Stimulated activated memory B cell treated with anti-CD40 and anti-IgM and Interleukin-4, amounts not matched to agents 10 μg/mL and 1 μg/mL and 100 μg/mL, for 72 hours (primary cell): ENCODE measurements around the gene FAM20C.
A peak's percentile ranks its signal among the peaks of the same experiment; 100 is the strongest.
"Not testable (repeated sequence)": the region's sequence is repeated elsewhere in the genome, so short reads cannot be mapped to it uniquely, and the experiment has no call there.

Experiments used
- ATAC-seq: fragments of 150-1000 bp; cut with Tn5 transposase; 2 replicates; pipeline ENCODE4 v1.10.0; 2021
- H3K27ac Mint-ChIP-seq: one replicate; pipeline ENCODE4 v1.8.0; 2022; ENCODE audit warnings: mild to moderate bottlenecking, mixed read lengths
- H3K27me3 Mint-ChIP-seq: one replicate; pipeline ENCODE4 v1.8.0; 2022; ENCODE audit warnings: mixed read lengths
- H3K36me3 Mint-ChIP-seq: one replicate; pipeline ENCODE4 v1.8.0; 2022; ENCODE audit warnings: mixed read lengths
- H3K4me1 Mint-ChIP-seq: one replicate; pipeline ENCODE4 v1.8.0; 2022; ENCODE audit warnings: mixed read lengths
- H3K4me3 Mint-ChIP-seq: one replicate; pipeline ENCODE4 v1.8.0; 2022; ENCODE audit warnings: mild to moderate bottlenecking, moderate library complexity, mixed read lengths
- H3K9me3 Mint-ChIP-seq: one replicate; pipeline ENCODE4 v1.8.0; 2022; ENCODE audit warnings: mixed read lengths

Gene FAM20C

DNA sequence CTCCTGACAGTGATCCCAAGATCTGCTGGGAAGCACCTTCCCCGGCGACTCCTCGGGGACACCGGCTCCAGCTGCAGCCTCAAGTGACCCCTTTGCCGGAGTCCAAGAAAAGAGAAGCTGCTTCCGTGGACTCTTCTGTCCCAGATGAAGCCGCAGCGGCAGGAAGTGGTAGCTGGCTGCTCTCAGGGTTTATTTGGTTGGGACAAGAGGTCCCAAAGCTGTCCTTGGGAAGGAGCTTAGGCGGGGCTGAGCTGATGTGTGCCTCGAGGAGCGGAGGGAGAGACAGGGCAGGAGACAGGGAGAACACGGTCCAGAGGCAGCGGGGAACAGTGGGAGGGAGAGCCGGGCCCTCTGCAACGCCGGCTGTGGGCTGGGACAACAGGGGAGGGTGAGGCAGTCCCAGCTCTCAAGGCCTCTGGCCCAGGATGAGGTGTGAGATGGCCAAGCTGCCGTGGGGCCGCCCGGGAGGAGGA is 13.1 kb upstream of the FAM20C start:
- H3K36me3 Mint-ChIP-seq: no peaks in the 10 kb centered on the region
- H3K27me3 Mint-ChIP-seq: peaks cover 25% of the 10 kb centered on the region
- no peak for ATAC-seq
- no peaks in the 10 kb centered on the region for H3K9me3 Mint-ChIP-seq
- H3K4me3 Mint-ChIP-seq: no peak overlapping the region
- no peaks in the 10 kb centered on the region for H3K4me1 Mint-ChIP-seq
- no peak overlapping the region for H3K27ac Mint-ChIP-seq

DNA sequence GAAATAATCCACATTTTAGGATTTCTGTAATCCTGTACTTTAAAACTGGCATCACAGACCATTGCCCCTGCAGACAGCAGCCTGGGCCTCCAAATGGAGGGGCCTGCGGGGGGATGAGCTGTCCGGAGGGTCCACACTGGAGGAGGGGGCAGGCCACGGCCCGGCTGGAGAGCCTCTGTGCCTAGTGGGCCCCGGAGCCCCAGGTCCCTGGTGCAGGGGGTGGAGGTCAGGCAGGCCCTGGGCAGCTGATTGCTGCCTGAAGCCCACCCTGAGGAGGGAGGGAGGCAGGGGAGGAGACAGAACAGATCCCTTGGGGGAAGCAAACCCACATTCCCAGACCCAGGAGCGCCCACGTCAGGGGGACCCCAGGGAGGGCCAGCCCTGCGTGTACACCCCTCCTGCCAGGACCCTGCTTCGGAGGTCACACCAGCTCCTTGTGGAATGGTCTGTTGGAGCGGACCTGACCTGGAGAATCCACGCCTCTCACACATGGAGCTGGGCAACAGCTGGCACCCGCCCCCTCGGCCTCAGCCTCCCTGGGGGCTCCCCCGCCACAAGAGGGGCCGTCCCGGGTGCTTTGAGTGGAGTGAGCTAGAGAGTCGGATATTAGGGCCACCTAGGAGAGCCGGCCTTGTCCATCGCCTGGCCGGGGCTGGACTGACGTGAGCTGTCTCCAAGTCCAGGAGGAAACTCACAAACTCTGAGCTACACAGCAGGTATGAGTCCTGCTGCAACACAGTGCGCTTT is 12.2 kb upstream of the FAM20C start:
- Mint-ChIP-seq H3K36me3 (no peaks in the 10 kb centered on the region), H3K9me3 (no peaks in the 10 kb centered on the region), H3K27me3 (peaks cover 25% of the 10 kb centered on the region), H3K4me3 (no peak overlapping the region), H3K4me1 (no peaks in the 10 kb centered on the region), H3K27ac (no peak overlapping the region)
- ATAC-seq: no peak

- H3K4me1 Mint-ChIP-seq: no peaks in the 10 kb centered on the region
- no peak for ATAC-seq
- H3K36me3 Mint-ChIP-seq: no peaks in the 10 kb centered on the region
- H3K4me3 Mint-ChIP-seq: no peak overlapping the region
- H3K27me3 Mint-ChIP-seq: peaks cover 25% of the 10 kb centered on the region
- no peak overlapping the region for H3K27ac Mint-ChIP-seq
- H3K9me3 Mint-ChIP-seq: no peaks in the 10 kb centered on the region
These were observed 10.6 kb upstream of the FAM20C start for GRCh38 chr7:181738-182137.

DNA sequence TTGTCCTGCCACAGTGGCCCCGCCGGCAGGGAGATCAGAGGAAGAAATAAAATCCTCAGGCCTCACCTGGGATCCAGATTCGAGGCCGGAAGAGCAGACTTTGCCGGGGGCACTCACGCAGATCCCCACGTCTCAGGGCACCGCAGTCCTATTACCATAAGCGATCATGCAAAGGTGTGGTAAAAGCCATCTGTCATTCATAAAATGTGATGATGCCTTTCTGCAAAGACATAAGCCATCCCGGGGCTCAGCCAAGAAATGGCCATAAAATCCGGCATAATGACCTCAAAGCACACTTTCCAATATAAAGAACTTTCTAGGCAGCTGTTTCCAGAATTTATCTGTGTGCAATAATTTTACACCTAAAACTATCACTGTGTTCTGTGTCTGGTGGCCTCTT is 9.9 kb upstream of the FAM20C start:
- H3K27me3 Mint-ChIP-seq: peaks cover 25% of the 10 kb centered on the region
- H3K4me3 Mint-ChIP-seq, ATAC-seq, H3K4me1 Mint-ChIP-seq, H3K9me3 Mint-ChIP-seq, H3K36me3 Mint-ChIP-seq, H3K27ac Mint-ChIP-seq: not testable (repeated sequence)

DNA sequence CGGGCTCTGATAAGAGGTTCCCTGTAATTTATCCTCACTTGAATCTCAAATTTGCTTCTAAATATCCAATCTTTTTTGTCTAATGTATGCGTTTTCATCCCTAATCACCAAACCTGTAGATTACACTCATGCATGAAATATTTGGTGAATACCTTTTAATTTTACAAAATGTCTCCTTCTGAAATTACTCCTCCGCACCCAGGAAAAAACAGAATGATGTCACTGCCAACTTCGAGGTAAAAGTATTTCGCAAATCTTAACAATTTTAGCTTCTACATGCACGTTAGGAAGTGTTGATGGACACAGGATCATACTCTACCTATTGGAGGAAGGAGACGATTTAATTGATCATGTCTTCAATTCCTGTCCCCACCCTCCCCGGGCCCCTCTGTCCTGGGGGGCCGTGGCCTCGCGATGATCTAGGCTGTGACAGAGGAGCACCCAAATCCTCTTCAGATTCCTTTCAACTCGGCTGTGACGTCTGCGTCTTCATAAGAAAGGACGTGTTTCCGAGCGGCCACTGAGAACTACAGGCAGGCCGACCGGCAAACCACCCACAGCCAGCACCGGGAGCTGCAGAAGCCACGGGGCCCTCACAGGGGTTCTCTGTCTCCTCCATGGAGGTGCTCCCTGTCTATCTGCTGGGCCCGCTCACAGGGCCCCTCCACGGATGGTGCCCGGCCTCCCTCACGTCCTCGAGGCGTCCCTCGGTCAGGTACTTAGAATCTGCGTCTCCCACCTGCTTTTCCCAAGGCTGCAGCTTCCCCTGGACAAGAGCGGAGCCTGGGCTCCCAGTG is 8.7 kb upstream of the FAM20C start:
- H3K27me3 Mint-ChIP-seq: peaks cover 26% of the 10 kb centered on the region
- no peak overlapping the region for H3K4me3 Mint-ChIP-seq
- no peaks in the 10 kb centered on the region for H3K36me3 Mint-ChIP-seq
- H3K27ac Mint-ChIP-seq: no peak overlapping the region
- H3K4me1 Mint-ChIP-seq: no peaks in the 10 kb centered on the region
- ATAC-seq: no peak
- no peaks in the 10 kb centered on the region for H3K9me3 Mint-ChIP-seq

- Mint-ChIP-seq H3K27ac (no peak overlapping the region), H3K4me3 (no peak overlapping the region), H3K36me3 (no peaks in the 10 kb centered on the region), H3K4me1 (no peaks in the 10 kb centered on the region), H3K27me3 (peaks cover 26% of the 10 kb centered on the region), H3K9me3 (no peaks in the 10 kb centered on the region)
- no peak for ATAC-seq
These were observed 7.8 kb upstream of the FAM20C start for GRCh38 chr7:184294-185264.

DNA sequence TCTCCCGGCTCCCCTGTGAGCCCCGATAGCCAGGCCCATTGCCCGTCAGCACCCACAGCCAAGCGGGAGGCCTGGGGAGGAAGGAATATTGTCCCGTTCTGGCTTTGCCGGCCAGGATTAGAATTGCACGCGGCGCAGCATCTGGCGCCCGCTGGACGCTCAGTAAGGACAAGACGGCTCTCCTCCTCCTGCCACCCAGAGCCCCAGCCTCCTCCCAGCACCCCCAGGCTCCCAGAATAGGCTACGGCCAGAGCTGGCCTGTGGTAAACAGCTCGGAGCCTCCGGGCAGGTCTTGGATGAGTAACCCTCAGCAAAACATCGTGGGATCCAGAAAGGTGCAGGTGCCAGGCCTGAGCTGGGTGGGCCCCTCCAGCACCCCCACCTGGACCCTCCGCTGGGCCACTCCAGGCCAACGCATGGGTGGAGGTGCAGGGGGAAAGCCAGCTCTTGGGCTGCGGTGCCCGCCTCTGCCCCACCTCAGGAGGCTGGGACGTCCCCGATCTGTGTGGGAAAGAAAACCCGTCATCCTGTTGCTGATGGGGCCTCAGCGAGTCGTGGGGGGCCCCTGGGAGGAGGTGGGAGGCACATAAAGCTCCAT is 5.8 kb upstream of the FAM20C start:
- Mint-ChIP-seq H3K27me3 (peaks cover 29% of the 10 kb centered on the region), H3K36me3 (no peaks in the 10 kb centered on the region), H3K9me3 (no peaks in the 10 kb centered on the region), H3K27ac (no peak overlapping the region), H3K4me3 (no peak overlapping the region), H3K4me1 (no peaks in the 10 kb centered on the region)
- no peak for ATAC-seq

GRCh38 chr7:187227-187927 is 5.0 kb upstream of the FAM20C start:
- ATAC-seq: no peak
- H3K27ac Mint-ChIP-seq: no peak overlapping the region
- H3K27me3 Mint-ChIP-seq: peaks cover 23% of the 10 kb centered on the region
- H3K4me3 Mint-ChIP-seq: no peak overlapping the region
- no peaks in the 10 kb centered on the region for H3K9me3 Mint-ChIP-seq
- H3K36me3 Mint-ChIP-seq: no peaks in the 10 kb centered on the region
- no peaks in the 10 kb centered on the region for H3K4me1 Mint-ChIP-seq

DNA sequence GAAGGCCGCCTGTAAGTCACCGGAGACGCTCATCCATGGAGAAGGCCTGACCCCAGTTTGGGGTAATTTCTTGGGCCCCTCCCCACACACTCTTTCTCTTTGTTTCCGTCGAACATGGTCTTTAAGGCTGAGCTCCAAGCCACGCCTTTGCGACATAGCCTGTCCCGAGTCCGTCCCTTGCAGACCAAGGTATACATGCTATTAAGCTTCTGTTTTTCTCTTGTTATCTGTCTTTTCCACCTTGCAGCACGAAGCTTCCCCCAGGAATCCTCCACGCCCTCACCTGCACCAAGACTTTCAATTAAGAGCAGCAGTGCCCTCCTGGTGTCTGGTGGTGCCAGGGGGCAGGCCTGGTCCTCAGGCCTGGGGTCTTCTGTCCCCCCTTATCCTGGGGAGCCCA is 4.2 kb upstream of the FAM20C start:
- Mint-ChIP-seq H3K27ac (no peak overlapping the region), H3K27me3 (peaks cover 23% of the 10 kb centered on the region)
- ATAC-seq: no peak

GRCh38 chr7:188727-189500 is 3.5 kb upstream of the FAM20C start:
- Mint-ChIP-seq H3K36me3 (no peaks in the 10 kb centered on the region), H3K4me1 (no peaks in the 10 kb centered on the region), H3K27ac (no peak overlapping the region), H3K4me3 (no peak overlapping the region), H3K27me3 (peaks cover 28% of the 10 kb centered on the region), H3K9me3 (no peaks in the 10 kb centered on the region)
- no peak for ATAC-seq

More for the DNA sequence above, 4.2 kb upstream of the FAM20C start:
- Mint-ChIP-seq H3K9me3 (no peaks in the 10 kb centered on the region), H3K4me1 (no peaks in the 10 kb centered on the region), H3K36me3 (no peaks in the 10 kb centered on the region), H3K4me3 (no peak overlapping the region)

- no peak overlapping the region for H3K4me3 Mint-ChIP-seq
These were observed 2.7 kb upstream of the FAM20C start for GRCh38 chr7:189719-190118.

GRCh38 chr7:190196-190595 is 2.2 kb upstream of the FAM20C start:
- H3K4me3 Mint-ChIP-seq: no peak overlapping the region
- no peak overlapping the region for H3K27ac Mint-ChIP-seq
- no peaks in the 10 kb centered on the region for H3K9me3 Mint-ChIP-seq
- no peaks in the 10 kb centered on the region for H3K36me3 Mint-ChIP-seq
- H3K27me3 Mint-ChIP-seq: peaks cover 35% of the 10 kb centered on the region
- H3K4me1 Mint-ChIP-seq: no peaks in the 10 kb centered on the region
- ATAC-seq: no peak

More at GRCh38 chr7:189719-190118, 2.7 kb upstream of the FAM20C start:
- no peak overlapping the region for H3K27ac Mint-ChIP-seq
- no peak for ATAC-seq
- H3K4me1 Mint-ChIP-seq: no peaks in the 10 kb centered on the region
- no peaks in the 10 kb centered on the region for H3K9me3 Mint-ChIP-seq
- no peaks in the 10 kb centered on the region for H3K36me3 Mint-ChIP-seq
- H3K27me3 Mint-ChIP-seq: peaks cover 32% of the 10 kb centered on the region

- no peak overlapping the region for H3K27ac Mint-ChIP-seq
- peak overlapping the region; percentile 10 for H3K4me3 Mint-ChIP-seq
- H3K4me1 Mint-ChIP-seq: no peaks in the 10 kb centered on the region
- H3K9me3 Mint-ChIP-seq: no peaks in the 10 kb centered on the region
- no peaks in the 10 kb centered on the region for H3K36me3 Mint-ChIP-seq
- peaks cover 47% of the 10 kb centered on the region for H3K27me3 Mint-ChIP-seq
- ATAC-seq: no peak
These were observed 1.0 kb upstream of the FAM20C start for GRCh38 chr7:191105-191980.
